ENCODE results near the gene HMBS.
"Not testable (repeated sequence)": the region's sequence is repeated elsewhere in the genome, so short reads cannot be mapped to it uniquely, and the experiment has no call there.

HMBS gene

DNA sequence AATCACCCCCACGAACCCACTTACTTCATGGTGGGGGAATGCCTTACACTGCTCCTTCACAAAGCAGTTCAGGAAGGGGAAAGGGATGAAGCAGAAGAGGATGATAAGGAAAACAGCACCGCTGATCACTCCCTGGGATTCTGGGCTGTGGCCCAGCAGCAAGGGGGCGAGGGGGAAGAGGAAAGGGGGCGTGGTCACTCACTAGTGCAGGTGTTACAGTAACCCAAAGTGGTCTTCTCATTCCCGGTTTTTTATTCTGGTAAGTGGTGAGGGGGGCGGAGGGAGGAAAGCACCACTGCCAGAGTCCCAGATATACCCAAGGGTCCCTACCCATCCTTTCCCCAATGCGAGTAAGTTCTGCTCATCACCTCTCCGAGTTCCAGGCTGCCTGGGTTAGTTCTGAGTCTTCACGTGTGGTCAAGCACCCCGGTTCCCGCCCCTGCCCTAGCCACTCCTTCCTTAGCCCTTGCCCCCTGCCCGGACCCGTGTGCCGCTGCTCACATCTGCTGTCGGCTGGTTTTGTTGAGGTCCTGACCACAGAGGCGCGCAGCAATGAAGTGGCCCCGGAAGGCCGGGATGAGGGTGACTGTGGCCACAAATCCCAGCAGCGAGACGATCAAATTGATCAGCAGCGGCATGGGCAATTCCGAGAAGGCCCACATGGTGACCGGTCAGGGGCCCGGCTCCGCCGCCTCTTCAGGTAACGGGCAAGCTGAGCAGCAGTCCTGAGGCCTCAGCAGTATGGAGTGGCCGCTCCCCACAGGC, 16.5 kb downstream of the HMBS start:
- no peak for DNase-seq

DNA sequence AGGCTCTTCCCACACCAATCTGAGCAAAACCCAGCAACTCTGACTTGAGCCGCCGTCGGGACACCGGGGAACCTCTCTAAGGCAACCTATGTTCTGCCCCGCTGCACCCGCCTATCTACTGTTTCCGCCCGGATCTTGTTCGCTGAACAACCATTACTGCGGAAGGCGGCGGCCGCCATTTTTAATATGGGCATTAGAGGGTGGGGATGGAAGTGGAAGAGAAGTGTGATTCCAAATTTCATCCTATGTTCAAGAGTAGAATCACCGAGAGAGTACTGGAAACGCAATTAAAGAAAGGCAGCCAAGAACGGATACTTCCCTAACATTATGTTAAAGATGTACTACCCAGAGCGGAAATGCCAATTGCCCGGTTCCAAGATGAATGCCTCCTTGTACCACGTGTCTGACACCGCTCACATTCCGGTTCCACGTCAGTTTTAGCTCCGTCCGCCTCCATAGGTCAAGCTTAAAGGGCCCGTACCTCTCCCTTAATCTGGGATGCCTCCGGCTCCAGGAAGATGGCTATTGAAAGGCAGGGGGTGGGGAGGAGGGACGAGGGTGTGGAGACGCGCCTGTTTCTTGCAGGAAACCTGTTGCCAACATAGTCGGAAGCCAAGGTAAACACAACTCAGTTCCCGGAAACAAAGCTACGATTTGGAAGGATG, 17.2 kb downstream of the HMBS start, which contains the start of gene DPAGT1:
Gene DPAGT1 (minus strand): TSS at position 95 of the 665 bp plus-strand sequence. CDS start 198 bp downstream, outside the sequence.
- CTCF ChIA-PET: interaction anchor here (0.7 to 2.3 kb wide), 8 partner anchors 10 to 235 kb away, joined by 3 to 10 read pairs (median 3); partner anchors contain the start of gene NLRX1
- Mint-ChIP-seq H3K27me3 (peaks cover 5% of the 10 kb centered on the region), H3K9me3 (no peaks in the 10 kb centered on the region), H3K4me3 (peak within 1 kb of the TSS; percentile 92), H3K27ac (peak within 1 kb of the TSS; percentile 98), H3K36me3 (peaks cover 25% of the 10 kb centered on the region), H3K4me1 (peaks cover 68% of the 10 kb centered on the region)
- DNase-seq: peak; percentile 90

More for the DNA sequence above, 16.5 kb downstream of the HMBS start:
- peak overlapping the region; percentile 98 for H3K27ac Mint-ChIP-seq
- H3K36me3 Mint-ChIP-seq: peaks cover 32% of the 10 kb centered on the region
- H3K4me3 Mint-ChIP-seq: peak overlapping the region; percentile 92
- peaks cover 68% of the 10 kb centered on the region for H3K4me1 Mint-ChIP-seq
- CTCF ChIA-PET: interaction anchor here (0.9 to 2.3 kb wide), 5 partner anchors 10 to 171 kb away, joined by 3 to 10 read pairs (median 3); no protein-coding TSS in a partner anchor
- H3K9me3 Mint-ChIP-seq: no peaks in the 10 kb centered on the region
- H3K27me3 Mint-ChIP-seq: peaks cover 5% of the 10 kb centered on the region

- H3K36me3 Mint-ChIP-seq: peaks cover 13% of the 10 kb centered on the region
- H3K4me3 Mint-ChIP-seq: peak overlapping the region; percentile 92
- not testable (repeated sequence) for DNase-seq, H3K27me3 Mint-ChIP-seq, H3K9me3 Mint-ChIP-seq
- peak overlapping the region; percentile 98 for H3K27ac Mint-ChIP-seq
- peaks cover 62% of the 10 kb centered on the region for H3K4me1 Mint-ChIP-seq
- CTCF ChIA-PET: interaction anchor here (1.3 to 2.3 kb wide), 4 partner anchors 38 to 234 kb away, joined by 3 to 10 read pairs (median 4); no protein-coding TSS in a partner anchor
Measured at GRCh38 chr11:119103161-119103664, 18.5 kb downstream of the HMBS start.

- no peak for DNase-seq
- peak overlapping the region; percentile 59 for H3K4me3 Mint-ChIP-seq
- peaks cover 5% of the 10 kb centered on the region for H3K27me3 Mint-ChIP-seq
- H3K27ac Mint-ChIP-seq: peak overlapping the region; percentile 49
- peaks cover 62% of the 10 kb centered on the region for H3K4me1 Mint-ChIP-seq
- CTCF ChIA-PET: interaction anchor here (0.6 to 2.3 kb wide), 3 partner anchors 91 to 93 kb away, joined by 3 to 10 read pairs (median 4); no protein-coding TSS in a partner anchor
- H3K9me3 Mint-ChIP-seq: no peaks in the 10 kb centered on the region
- H3K36me3 Mint-ChIP-seq: peaks cover 13% of the 10 kb centered on the region
Measured at GRCh38 chr11:119103793-119104192, 19.1 kb downstream of the HMBS start.

GRCh38 chr11:119106564-119107537, 22.2 kb downstream of the HMBS start, which contains the start of gene C2CD2L:
Gene C2CD2L (plus strand): TSS chr11:119107344. CDS start chr11:119107742, 398 bp downstream.
- CTCF ChIA-PET: interaction anchor here (0.9 to 1.9 kb wide), 11 partner anchors 9 to 231 kb away, joined by 3 to 13 read pairs (median 3); no protein-coding TSS in a partner anchor
- Mint-ChIP-seq H3K27ac (peak within 1 kb of the TSS; percentile 88), H3K9me3 (no peaks in the 10 kb centered on the region), H3K4me3 (peak within 1 kb of the TSS; percentile 87), H3K36me3 (peaks cover 32% of the 10 kb centered on the region), H3K4me1 (peaks cover 69% of the 10 kb centered on the region), H3K27me3 (peaks cover 5% of the 10 kb centered on the region)
- DNase-seq: peak; percentile 94

DNA sequence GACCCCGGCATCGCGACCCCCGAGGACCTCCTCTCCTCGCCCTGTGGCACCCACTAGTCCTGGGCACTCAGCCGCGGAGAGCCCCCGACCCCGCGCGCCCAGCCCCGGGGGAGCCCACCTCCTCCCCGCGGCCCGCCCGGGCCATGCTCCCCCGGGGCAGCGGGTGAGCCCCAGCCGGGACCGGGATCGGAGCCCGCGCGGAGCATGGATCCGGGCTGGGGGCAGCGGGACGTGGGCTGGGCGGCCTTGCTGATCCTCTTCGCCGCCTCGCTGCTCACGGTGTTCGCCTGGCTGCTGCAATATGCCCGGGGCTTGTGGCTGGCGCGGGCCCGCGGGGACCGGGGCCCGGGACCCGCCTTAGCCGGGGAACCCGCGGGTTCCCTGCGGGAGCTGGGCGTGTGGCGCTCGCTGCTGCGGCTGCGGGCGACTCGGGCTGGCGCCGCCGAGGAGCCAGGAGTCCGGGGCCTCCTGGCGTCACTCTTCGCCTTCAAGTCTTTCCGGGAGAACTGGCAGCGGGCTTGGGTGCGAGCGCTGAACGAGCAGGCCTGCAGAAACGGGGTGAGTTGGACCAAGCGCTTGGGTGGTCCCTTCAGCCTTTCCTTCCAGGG, 23.0 kb downstream of the HMBS start:
- Mint-ChIP-seq H3K27ac (peak overlapping the region; percentile 85), H3K4me3 (peak overlapping the region; percentile 87), H3K9me3 (no peaks in the 10 kb centered on the region), H3K4me1 (peaks cover 62% of the 10 kb centered on the region), H3K27me3 (peaks cover 5% of the 10 kb centered on the region), H3K36me3 (peaks cover 38% of the 10 kb centered on the region)
- no peak for DNase-seq
- CTCF ChIA-PET: interaction anchor here (1.0 to 2.1 kb wide), 10 partner anchors 8 to 230 kb away, joined by 3 to 8 read pairs (median 4); no protein-coding TSS in a partner anchor

GRCh38 chr11:119108146-119108856, 23.6 kb downstream of the HMBS start:
- DNase-seq: peak; percentile 67
- H3K9me3 Mint-ChIP-seq: no peaks in the 10 kb centered on the region
- peak overlapping the region; percentile 85 for H3K27ac Mint-ChIP-seq
- H3K36me3 Mint-ChIP-seq: peaks cover 44% of the 10 kb centered on the region
- peaks cover 5% of the 10 kb centered on the region for H3K27me3 Mint-ChIP-seq
- H3K4me3 Mint-ChIP-seq: peak overlapping the region; percentile 87
- H3K4me1 Mint-ChIP-seq: peaks cover 62% of the 10 kb centered on the region
- CTCF ChIA-PET: interaction anchor here (0.8 to 2.2 kb wide), 10 partner anchors 9 to 230 kb away, joined by 3 to 11 read pairs (median 3); no protein-coding TSS in a partner anchor

DNA sequence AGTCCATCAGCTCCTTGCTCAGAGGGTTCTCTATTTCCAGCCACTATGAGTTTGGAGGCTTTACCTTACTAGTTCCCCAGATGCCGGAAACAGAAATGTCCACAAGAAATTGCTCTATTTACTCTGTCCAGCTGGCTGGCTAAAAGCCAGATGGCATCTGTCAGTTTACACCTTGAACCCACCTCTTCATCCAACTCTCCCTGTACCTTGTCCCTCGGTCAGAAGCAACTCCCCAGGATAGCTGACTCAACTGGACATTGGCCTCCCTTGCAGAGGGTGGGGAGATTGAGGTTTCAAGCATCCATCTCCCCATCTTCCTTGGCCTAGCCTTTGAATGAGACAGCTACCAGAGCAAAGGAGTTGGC, 24.2 kb downstream of the HMBS start:
- H3K36me3 Mint-ChIP-seq: peaks cover 48% of the 10 kb centered on the region
- peak overlapping the region; percentile 87 for H3K4me3 Mint-ChIP-seq
- peaks cover 5% of the 10 kb centered on the region for H3K27me3 Mint-ChIP-seq
- no peak for DNase-seq
- H3K27ac Mint-ChIP-seq: peak overlapping the region; percentile 85
- CTCF ChIA-PET: interaction anchor here (0.8 to 2.2 kb wide), 11 partner anchors 10 to 245 kb away, joined by 3 to 11 read pairs (median 3); no protein-coding TSS in a partner anchor
- no peaks in the 10 kb centered on the region for H3K9me3 Mint-ChIP-seq
- peaks cover 61% of the 10 kb centered on the region for H3K4me1 Mint-ChIP-seq

- Mint-ChIP-seq H3K27me3 (peaks cover 5% of the 10 kb centered on the region), H3K9me3 (no peaks in the 10 kb centered on the region), H3K27ac (no peak overlapping the region), H3K4me3 (peak overlapping the region; percentile 87), H3K36me3 (peaks cover 54% of the 10 kb centered on the region), H3K4me1 (peaks cover 61% of the 10 kb centered on the region)
- no peak for DNase-seq
- CTCF ChIA-PET: interaction anchor here (1.0 to 2.2 kb wide), 6 partner anchors 11 to 244 kb away, joined by 3 to 11 read pairs (median 4); no protein-coding TSS in a partner anchor
Measured at GRCh38 chr11:119109843-119110242, 25.2 kb downstream of the HMBS start.

GRCh38 chr11:119110439-119110838, 25.8 kb downstream of the HMBS start:
- no peaks in the 10 kb centered on the region for H3K9me3 Mint-ChIP-seq
- H3K4me1 Mint-ChIP-seq: peaks cover 66% of the 10 kb centered on the region
- H3K27ac Mint-ChIP-seq: no peak overlapping the region
- H3K36me3 Mint-ChIP-seq: peaks cover 58% of the 10 kb centered on the region
- CTCF ChIA-PET: interaction anchor here (2.2 kb wide), 1 partner anchor 86 kb away, joined by 11 read pairs; no protein-coding TSS in a partner anchor
- peaks cover 5% of the 10 kb centered on the region for H3K27me3 Mint-ChIP-seq
- no peak overlapping the region for H3K4me3 Mint-ChIP-seq
- no peak for DNase-seq

GRCh38 chr11:119111361-119111925, 26.8 kb downstream of the HMBS start:
- no peaks in the 10 kb centered on the region for H3K27me3 Mint-ChIP-seq
- H3K36me3 Mint-ChIP-seq: peaks cover 66% of the 10 kb centered on the region
- peaks cover 66% of the 10 kb centered on the region for H3K4me1 Mint-ChIP-seq
- no peak for DNase-seq
- no peak overlapping the region for H3K4me3 Mint-ChIP-seq
- no peaks in the 10 kb centered on the region for H3K9me3 Mint-ChIP-seq
- CTCF ChIA-PET: no interaction called here
- no peak overlapping the region for H3K27ac Mint-ChIP-seq
